Endothelial cell of umbilical vein (primary cell): ENCODE results near the gene TEX101. TPM values are rescaled to one million over a fixed set of nuclear protein-coding genes. Genes with fewer than 3 reads are reported as not detected.

Source experiments
- BruUV-seq: library from RNA; stranded (reverse); fragments of 400-500 nt; replicated peaks from 2 replicates; lab custom pipeline; 2021; lab: Mats Ljungman, UMichigan
- CTCF ChIA-PET: fragments of 300-600, 350-600 bp; sonication (Branson Sonifier 250); formaldehyde crosslinking; loops from one replicate; lab custom pipeline; 2021; ENCODE audit warnings: antibody characterized with exemption, inconsistent platforms; lab: Charles Lee
- POLR2A ChIA-PET: fragments of 300-600, 350-600 bp; sonication (Branson Sonifier 250); formaldehyde crosslinking; loops from one replicate; lab custom pipeline; 2021; ENCODE audit warnings: antibody characterized with exemption, inconsistent platforms; lab: Charles Lee
- DNase-seq: peaks from one replicate; pipeline ENCODE4 v3.0.0-alpha.2; 2011; ENCODE audit warnings: low read depth, low spot score
- FAIRE-seq: peaks from 2 replicates; lab custom pipeline; 2011; peaks lifted over from hg19 to GRCh38; lab: Jason Lieb, UNC
- H2AFZ ChIP-seq: 2 replicates; pipeline ENCODE4 v1.6.0; 2012; ENCODE audit warnings: low read depth, low read length, control low read depth, inconsistent platforms
- H3K27ac ChIP-seq: 2 replicates; pipeline ENCODE4 v1.5.1; 2011; ENCODE audit warnings: low read depth, mild to moderate bottlenecking, control low read depth, low read length, moderate library complexity; ENCODE audit not compliant: insufficient read depth
- H3K27me3 ChIP-seq, 2 experiments: 2 replicates each; pipeline versions ENCODE4 v1.6.0 to v1.6.1; 2011; ENCODE audit warnings: low read length in 2 of 2, mixed read lengths in 1 of 2; ENCODE audit not compliant: control insufficient read depth in 2 of 2, insufficient read depth in 2 of 2
- H3K36me3 ChIP-seq, 2 experiments: 2 replicates in 1 of 2; 3 replicates in 1 of 2; pipeline ENCODE4 v1.5.1; 2011; ENCODE audit warnings: low read length in 2 of 2, mild to moderate bottlenecking in 1 of 2, moderate library complexity in 1 of 2; ENCODE audit not compliant: control insufficient read depth in 2 of 2, insufficient read depth in 2 of 2; ENCODE audit errors: extremely low read depth in 1 of 2
- H3K4me1 ChIP-seq: 3 replicates; pipeline ENCODE4 v1.5.1; 2011; ENCODE audit warnings: mild to moderate bottlenecking, low read length; ENCODE audit not compliant: control insufficient read depth, insufficient read depth; ENCODE audit errors: extremely low read depth
- H3K4me2 ChIP-seq: 2 replicates; pipeline ENCODE4 v1.6.1; 2011; ENCODE audit warnings: low read length, control low read depth, mixed read lengths; ENCODE audit not compliant: insufficient read depth
- H3K4me3 ChIP-seq, 3 experiments: fragments of 200-600 bp in 1 of 3; sonication (generic), shearing (Covaris generic) in 1 of 3; replicated peaks in 1 of 3; 2 replicates each; pipeline ENCODE4 v1.5.1; 2011 to 2016; ENCODE audit warnings: control low read depth in 3 of 3, low read length in 3 of 3, mild to moderate bottlenecking in 2 of 3, inconsistent platforms in 1 of 3, low read depth in 1 of 3, moderate library complexity in 1 of 3; ENCODE audit not compliant: insufficient read depth in 1 of 3
- H3K79me2 ChIP-seq: 2 replicates; pipeline ENCODE4 v1.6.0; 2012; ENCODE audit warnings: low read length, inconsistent platforms; ENCODE audit not compliant: control insufficient read depth, insufficient read depth
- H3K9ac ChIP-seq: replicated peaks from 2 replicates; pipeline ENCODE3; 2011; ENCODE audit warnings: low read length, control low read depth; ENCODE audit not compliant: insufficient read depth; ENCODE audit errors: extremely low read depth
- H3K9me1 ChIP-seq: replicated peaks from 3 replicates; pipeline ENCODE4 v1.6.0; 2011; ENCODE audit warnings: mild to moderate bottlenecking, low read length; ENCODE audit not compliant: control insufficient read depth, insufficient read depth; ENCODE audit errors: extremely low read depth
- H3K9me3 ChIP-seq: replicated peaks from 2 replicates; pipeline ENCODE4 v1.5.1; 2012; ENCODE audit warnings: low read length, inconsistent platforms; ENCODE audit not compliant: control insufficient read depth, insufficient read depth
- H4K20me1 ChIP-seq: replicated peaks from 2 replicates; pipeline ENCODE3; 2011; ENCODE audit warnings: mild to moderate bottlenecking, low read length; ENCODE audit not compliant: control insufficient read depth, insufficient read depth; ENCODE audit errors: extremely low read depth
- EZH2 ChIP-seq: IDR thresholded peaks from 2 replicates; pipeline ENCODE4 v1.6.1; 2012; ENCODE audit warnings: borderline replicate concordance, low read depth, mild to moderate bottlenecking, moderate library complexity, low read length, inconsistent platforms; ENCODE audit not compliant: severe bottlenecking
- FOS ChIP-seq: IDR thresholded peaks from 2 replicates; pipeline ENCODE4 v1.6.1; 2011; ENCODE audit warnings: mild to moderate bottlenecking, low read length, moderate library complexity, borderline replicate concordance; ENCODE audit not compliant: insufficient read depth
- GATA2 ChIP-seq: IDR thresholded peaks from 2 replicates; pipeline ENCODE4 v1.7.0; 2011; ENCODE audit warnings: low read depth, mild to moderate bottlenecking, moderate library complexity, mixed read lengths, low read length; ENCODE audit not compliant: insufficient read length, insufficient read depth
- JUN ChIP-seq: IDR thresholded peaks from 2 replicates; pipeline ENCODE4 v1.6.1; 2011; ENCODE audit warnings: borderline replicate concordance, low read depth; ENCODE audit not compliant: insufficient read length, insufficient read depth
- MYC ChIP-seq: IDR thresholded peaks from one replicate; pipeline ENCODE4 v1.6.1; 2011; ENCODE audit warnings: mild to moderate bottlenecking, low read depth, low read length
- POLR2A ChIP-seq: IDR thresholded peaks from 2 replicates; pipeline ENCODE4 v1.6.1; 2012; ENCODE audit warnings: low read depth, mild to moderate bottlenecking, control low read depth, low read length
- POLR2AphosphoS5 ChIP-seq: IDR thresholded peaks from 2 replicates; pipeline ENCODE4 v1.6.1; 2012; ENCODE audit warnings: low read depth, mild to moderate bottlenecking, control low read depth, low read length, moderate library complexity; ENCODE audit not compliant: insufficient read depth
- dilution Hi-C: fragments of 300-500 bp; cut with MboI; formaldehyde crosslinking; loops from one replicate; pipeline ENCODE4 v1.15.0; 2019; ENCODE audit warnings: low sequenced_read_pairs; ENCODE audit not compliant: extremely low pct_ligation_motif_present
- intact Hi-C: fragments of 100-400 bp; cut with micrococcal nuclease; formaldehyde crosslinking; loops from one replicate; pipeline ENCODE4 v1.10.0; 2022
- polyA plus RNA-seq, 4 experiments: library from polyadenylated mRNA; depleted of rRNA in 3 of 4; stranded (reverse) in 3 of 4; unstranded in 1 of 4; fragments of >200 nt; gene quantifications; 2 replicates each; pipeline versions ENCODE4 v1.2.1 to v1.2.3, GENCODE V29; 2011 to 2012; ENCODE audit warnings: missing spikeins in 1 of 4
- total RNA-seq: library from RNA; stranded (reverse); gene quantifications from 2 replicates; pipeline ENCODE4 v1.2.3, GENCODE V29; 2021
- TF ChIP-seq, protein P1 (sequence below): IDR thresholded peaks from 2 replicates; pipeline ENCODE4 v1.6.1; 2011; ENCODE audit not compliant: insufficient read depth, insufficient read length
- TF ChIP-seq, protein P2 (sequence below), 2 donors: IDR thresholded peaks; 1 replicate in 1 of 2; 2 replicates in 1 of 2; pipeline ENCODE4 v1.5.1; 2011; ENCODE audit warnings: low read length in 2 of 2, mild to moderate bottlenecking in 2 of 2, moderate library complexity in 2 of 2, control low read depth in 1 of 2, inconsistent platforms in 1 of 2, low read depth in 1 of 2; ENCODE audit not compliant: insufficient read depth in 1 of 2; ENCODE audit errors: extremely low read depth in 1 of 2

TEX101 gene
- total and polyA plus RNA-seq, 2 donors (not counting 3 experiments of a cell fraction or from before 2014, with no cell fraction given): not detected

DNA sequence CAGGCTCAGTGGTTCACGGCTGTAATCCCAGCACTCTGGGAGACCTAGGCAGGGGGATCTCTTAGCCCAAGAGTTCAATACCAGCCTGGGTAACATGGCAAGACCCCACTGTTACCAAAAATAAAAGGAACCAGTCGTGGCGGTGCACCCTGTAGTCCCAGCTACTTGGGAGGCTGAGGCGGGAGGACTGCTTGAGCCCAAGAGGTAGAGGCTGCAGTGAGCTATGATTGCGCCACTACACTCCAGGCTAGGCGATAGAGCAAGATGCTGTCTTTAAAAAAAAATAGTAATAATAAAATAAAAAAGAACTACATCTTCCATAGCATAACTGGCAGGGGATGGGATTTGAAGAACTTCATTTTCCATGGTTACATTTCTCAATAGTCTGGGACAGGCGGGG, 47.7 kb downstream of the TEX101 start:
- intact Hi-C loops: loop anchor here (5.0 kb wide), 1 partner anchor 65 kb away; the partner anchor contains the start of gene ETHE1
- Histone ChIP-seq H3K4me1 (peaks cover 3% of the 10 kb centered on the region), H2AFZ (no peak overlapping the region), H3K9ac (no peak overlapping the region), H3K79me2 (no peaks in the 10 kb centered on the region), H4K20me1 (no peaks in the 10 kb centered on the region), H3K4me2 (no peak overlapping the region), H3K27me3 (no peaks in the 10 kb centered on the region), H3K9me3 (no peaks in the 10 kb centered on the region), H3K9me1 (no peaks in the 10 kb centered on the region), H3K4me3 (no peak overlapping the region), H3K36me3 (no peaks in the 10 kb centered on the region), H3K27ac (no peak overlapping the region)
- DNase-seq: no peak
- no TSS peak for BruUV-seq
- dilution Hi-C loops: no loop called here
- ChIA-PET POLR2A (no interaction called here), CTCF (interaction anchor here (1.9 to 3.3 kb wide), 4 partner anchors 14 to 58 kb away, joined by 8 to 30 read pairs (median 19); partner anchors contain the start of gene PHLDB3)
- TF ChIP-seq EZH2 (no peak), JUN (no peak), POLR2A (no peak), FOS (no peak), GATA2 (no peak), MYC (no peak), POLR2AphosphoS5 (no peak)
- TF ChIP-seq, protein P1, sequence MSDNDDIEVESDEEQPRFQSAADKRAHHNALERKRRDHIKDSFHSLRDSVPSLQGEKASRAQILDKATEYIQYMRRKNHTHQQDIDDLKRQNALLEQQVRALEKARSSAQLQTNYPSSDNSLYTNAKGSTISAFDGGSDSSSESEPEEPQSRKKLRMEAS: no peak
- TF ChIP-seq, protein P2, sequence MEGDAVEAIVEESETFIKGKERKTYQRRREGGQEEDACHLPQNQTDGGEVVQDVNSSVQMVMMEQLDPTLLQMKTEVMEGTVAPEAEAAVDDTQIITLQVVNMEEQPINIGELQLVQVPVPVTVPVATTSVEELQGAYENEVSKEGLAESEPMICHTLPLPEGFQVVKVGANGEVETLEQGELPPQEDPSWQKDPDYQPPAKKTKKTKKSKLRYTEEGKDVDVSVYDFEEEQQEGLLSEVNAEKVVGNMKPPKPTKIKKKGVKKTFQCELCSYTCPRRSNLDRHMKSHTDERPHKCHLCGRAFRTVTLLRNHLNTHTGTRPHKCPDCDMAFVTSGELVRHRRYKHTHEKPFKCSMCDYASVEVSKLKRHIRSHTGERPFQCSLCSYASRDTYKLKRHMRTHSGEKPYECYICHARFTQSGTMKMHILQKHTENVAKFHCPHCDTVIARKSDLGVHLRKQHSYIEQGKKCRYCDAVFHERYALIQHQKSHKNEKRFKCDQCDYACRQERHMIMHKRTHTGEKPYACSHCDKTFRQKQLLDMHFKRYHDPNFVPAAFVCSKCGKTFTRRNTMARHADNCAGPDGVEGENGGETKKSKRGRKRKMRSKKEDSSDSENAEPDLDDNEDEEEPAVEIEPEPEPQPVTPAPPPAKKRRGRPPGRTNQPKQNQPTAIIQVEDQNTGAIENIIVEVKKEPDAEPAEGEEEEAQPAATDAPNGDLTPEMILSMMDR (IDR thresholded peaks at IDR 0.05; ENCODE audit: extremely low read depth in 1 of 2, insufficient read depth in 1 of 2, low read depth in 1 of 2, low read length in 2 of 2): no peak
- no peak for FAIRE-seq
